ENCODE data around the gene SEC11A.

The SEC11A gene

DNA sequence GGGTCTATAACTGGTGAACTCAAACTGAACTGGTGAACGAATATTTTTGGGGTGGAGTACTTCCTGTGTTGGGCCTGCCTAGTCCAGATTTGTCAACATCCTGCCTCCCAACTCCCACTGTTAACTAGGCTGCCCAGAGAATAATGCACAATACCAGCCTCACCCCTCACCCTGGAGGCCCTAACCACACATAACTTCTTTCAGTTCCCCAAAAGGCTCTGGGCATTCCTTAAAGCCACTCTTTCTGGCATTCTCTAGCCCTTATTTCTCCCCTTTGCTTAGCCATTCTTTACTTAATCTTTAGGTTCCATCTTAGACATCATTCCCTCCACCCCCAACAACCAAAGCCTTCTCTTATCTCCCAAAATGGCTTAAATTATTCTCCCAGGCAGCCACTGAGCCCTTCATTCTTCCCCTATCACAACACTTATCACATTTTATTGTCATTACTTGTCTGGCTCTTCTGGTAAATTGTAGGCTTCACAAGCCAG, 9.1 kb upstream of the SEC11A start:
- TF ChIP-seq CTCF (IDR thresholded peaks at IDR 0.05; ENCODE audit: low read depth, low read length, missing control alignments) = no peak
- no peak for DNase-seq (ENCODE audit: low read depth)
- no peak overlapping the region for H3K4me3 ChIP-seq (ENCODE audit: low read depth, low read length)
- in situ Hi-C loops (cut with HindIII; ENCODE audit: low sequenced_read_pairs) = no loop called here

- in situ Hi-C loops (cut with HindIII; ENCODE audit: low sequenced_read_pairs) = no loop called here
- no peak overlapping the region for H3K4me3 ChIP-seq (ENCODE audit: low read depth, low read length)
- no peak for TF ChIP-seq CTCF (IDR thresholded peaks at IDR 0.05; ENCODE audit: low read depth, low read length, missing control alignments)
- DNase-seq (ENCODE audit: low read depth) = no peak
Measured at GRCh38 chr15:84722628-84723027, 6.7 kb upstream of the SEC11A start.

GRCh38 chr15:84721371-84721770, 5.4 kb upstream of the SEC11A start:
- no peak for TF ChIP-seq CTCF (IDR thresholded peaks at IDR 0.05; ENCODE audit: low read depth, low read length, missing control alignments)
- DNase-seq (ENCODE audit: low read depth) = no peak
- H3K4me3 ChIP-seq (ENCODE audit: low read depth, low read length) = no peak overlapping the region
- in situ Hi-C loops (cut with HindIII; ENCODE audit: low sequenced_read_pairs) = no loop called here

DNA sequence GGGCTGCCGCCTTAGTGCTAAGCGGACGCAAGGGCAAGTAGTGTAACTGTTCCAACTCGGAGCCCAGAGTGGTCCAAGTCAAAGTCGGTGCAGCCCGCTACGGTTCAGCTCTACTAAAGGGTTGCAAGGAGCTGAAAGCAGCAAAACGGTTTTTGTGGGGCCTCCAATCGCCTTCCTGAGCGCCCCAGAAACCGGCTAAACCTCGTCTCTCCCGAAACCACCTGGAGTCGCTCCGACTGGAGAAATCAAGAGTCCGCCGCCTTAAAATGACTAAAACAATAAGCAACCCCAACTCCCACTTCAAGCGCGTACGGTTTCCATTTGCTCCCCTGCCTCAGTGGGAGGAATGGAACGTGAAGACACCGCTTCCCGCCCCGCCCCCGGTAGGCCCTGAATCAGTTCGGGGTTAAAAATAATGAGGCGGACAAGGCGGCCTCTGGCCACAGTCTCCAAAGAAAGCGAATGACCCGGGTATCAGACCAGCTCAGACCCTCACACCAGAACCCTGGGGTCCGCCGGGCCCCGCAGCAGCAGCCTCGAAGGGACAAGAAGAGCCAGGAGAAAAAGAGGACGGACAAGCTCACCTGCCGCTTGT, 401 bp downstream of the SEC11A start:
- H3K4me3 ChIP-seq (ENCODE audit: low read depth, low read length) = peak overlapping the region; percentile 77
- no peak for TF ChIP-seq CTCF (IDR thresholded peaks at IDR 0.05; ENCODE audit: low read depth, low read length, missing control alignments)
- DNase-seq (ENCODE audit: low read depth) = no peak
- in situ Hi-C loops (cut with HindIII; ENCODE audit: low sequenced_read_pairs) = no loop called here

DNA sequence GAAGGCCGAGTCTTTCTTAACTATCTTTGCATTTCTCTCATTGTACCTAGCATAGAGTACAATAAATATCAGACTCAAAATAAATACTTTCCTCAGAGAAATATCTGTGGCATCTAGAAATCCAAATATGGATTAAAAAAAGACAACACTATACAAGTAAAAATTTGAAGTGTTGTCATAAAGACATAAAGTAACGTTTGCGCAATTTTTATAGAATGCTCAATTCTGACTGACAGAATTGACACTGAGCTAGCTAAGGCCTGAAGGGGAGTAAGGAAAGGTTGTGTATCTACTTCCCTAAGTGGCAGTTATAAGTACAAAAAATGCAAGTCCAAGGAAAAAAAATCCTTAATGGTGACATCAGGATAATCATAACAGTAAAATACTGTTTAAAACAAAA, 1.1 kb downstream of the SEC11A start:
- no peak for DNase-seq (ENCODE audit: low read depth)
- H3K4me3 ChIP-seq (ENCODE audit: low read depth, low read length) = peak overlapping the region; percentile 77
- TF ChIP-seq CTCF (IDR thresholded peaks at IDR 0.05; ENCODE audit: low read depth, low read length, missing control alignments) = no peak
- in situ Hi-C loops (cut with HindIII; ENCODE audit: low sequenced_read_pairs) = no loop called here

DNA sequence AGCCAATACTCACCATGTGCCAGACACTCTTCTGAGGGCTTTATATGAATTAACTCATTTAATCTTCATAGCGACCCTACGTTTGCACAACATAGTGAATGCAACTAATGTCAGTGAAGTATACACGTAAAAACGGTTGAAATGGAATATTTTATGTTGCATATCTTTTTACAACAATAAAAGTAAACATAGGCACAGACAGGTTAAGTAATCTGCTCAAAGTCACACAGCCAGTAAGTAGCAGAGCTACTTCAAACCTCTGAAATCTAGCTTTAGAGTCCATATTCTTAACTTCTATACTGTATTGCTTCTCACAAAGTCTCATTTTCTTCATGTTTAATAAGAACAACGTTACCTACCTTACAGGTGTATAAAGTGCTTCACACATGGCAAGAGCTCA, 1.6 kb downstream of the SEC11A start:
- in situ Hi-C loops (cut with HindIII; ENCODE audit: low sequenced_read_pairs) = no loop called here
- no peak for DNase-seq (ENCODE audit: low read depth)
- TF ChIP-seq CTCF (IDR thresholded peaks at IDR 0.05; ENCODE audit: low read depth, low read length, missing control alignments) = no peak
- peak overlapping the region; percentile 77 for H3K4me3 ChIP-seq (ENCODE audit: low read depth, low read length)
